Kidney tubule cell (primary cell): ENCODE data around the gene DNAH5.
A peak's percentile ranks its signal among the peaks of the same experiment; 100 is the strongest.

ENCODE experiments used
- DNase-seq: peaks from one replicate; pipeline ENCODE4 v3.0.0-alpha.2; 2018; ENCODE audit warnings: low spot score

The DNAH5 gene

DNA sequence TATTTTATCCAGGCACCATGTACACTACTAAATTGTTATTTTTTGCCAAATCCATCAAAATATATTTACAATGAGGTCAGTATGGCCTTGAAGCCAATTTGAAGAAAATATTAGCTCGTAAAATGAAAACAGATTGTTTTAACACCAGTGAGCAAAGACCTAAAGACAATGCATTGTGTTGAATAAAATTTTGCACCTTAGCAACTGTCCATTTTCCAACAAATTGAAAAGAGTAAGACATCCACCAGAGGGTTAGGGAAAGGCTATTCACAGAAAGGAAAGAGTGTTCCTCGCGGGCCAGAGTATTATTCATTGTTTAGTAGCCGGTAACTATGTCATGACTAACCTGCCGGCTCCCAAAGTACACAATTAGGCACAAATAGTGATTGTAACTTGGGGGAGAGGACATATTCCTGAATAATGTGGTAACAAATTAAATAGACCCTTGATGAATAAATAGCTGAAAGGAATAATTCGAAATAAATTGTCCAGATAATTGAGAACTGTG lies 213.3 kb downstream of the DNAH5 start:
- DNase-seq, result peak; percentile 23

DNA sequence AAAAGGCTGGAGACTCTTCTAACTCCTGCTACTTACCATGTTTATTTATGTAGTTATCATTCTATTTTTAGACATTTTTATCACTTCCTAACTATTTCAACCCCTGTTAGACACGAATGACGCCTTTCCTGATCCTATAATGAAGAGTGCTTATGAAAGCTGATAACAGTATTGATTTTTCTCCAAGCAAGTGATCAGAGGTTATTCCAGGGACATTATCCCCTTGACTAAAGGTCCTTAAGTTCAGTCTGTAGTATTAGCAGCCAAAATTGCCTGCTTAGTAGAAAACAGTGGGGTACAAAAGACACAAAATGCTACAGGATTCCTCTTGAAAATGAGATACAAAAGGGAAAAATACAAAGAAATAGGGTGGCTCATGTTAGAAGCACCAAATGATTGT lies 235.6 kb downstream of the DNAH5 start:
- DNase-seq, result no peak

DNA sequence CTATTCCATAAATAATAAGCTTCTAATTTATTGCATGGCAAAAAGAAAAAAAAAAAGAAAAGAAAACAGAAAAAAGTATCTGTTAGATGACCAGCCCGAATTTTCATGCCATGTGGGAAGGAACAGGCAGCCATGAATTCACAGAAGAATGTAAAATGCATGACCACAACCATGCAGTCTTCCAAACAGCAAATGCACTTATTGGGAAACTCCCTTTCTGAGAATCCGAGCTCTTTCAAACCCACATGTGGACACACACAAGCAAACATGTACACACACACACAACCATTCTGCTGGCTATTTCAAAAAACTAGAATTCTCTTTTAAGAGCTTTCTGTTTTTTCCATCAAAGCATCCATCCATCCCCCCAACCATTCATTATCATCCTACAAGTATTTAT lies 236.1 kb downstream of the DNAH5 start:
- DNase-seq, result no peak

DNA sequence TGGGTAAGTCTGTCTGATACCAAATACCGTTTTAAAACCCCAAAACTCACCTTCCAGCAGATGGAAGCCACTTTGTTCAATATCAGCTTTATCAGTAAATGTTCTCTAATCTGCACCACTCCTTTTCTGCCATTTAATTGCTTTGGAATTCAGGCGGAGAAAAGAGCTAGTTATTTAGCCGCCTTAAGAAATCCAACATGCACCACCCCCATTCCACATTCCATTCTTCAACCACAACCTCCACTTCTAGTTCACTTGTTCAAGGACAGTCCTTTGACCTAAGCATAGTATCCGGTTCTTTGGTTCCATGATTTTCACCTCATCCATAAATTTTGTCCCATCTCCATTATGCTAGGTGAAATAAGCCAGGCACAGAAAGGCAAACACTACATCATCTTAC lies 240.1 kb downstream of the DNAH5 start:
- DNase-seq, result peak; percentile 1

DNA sequence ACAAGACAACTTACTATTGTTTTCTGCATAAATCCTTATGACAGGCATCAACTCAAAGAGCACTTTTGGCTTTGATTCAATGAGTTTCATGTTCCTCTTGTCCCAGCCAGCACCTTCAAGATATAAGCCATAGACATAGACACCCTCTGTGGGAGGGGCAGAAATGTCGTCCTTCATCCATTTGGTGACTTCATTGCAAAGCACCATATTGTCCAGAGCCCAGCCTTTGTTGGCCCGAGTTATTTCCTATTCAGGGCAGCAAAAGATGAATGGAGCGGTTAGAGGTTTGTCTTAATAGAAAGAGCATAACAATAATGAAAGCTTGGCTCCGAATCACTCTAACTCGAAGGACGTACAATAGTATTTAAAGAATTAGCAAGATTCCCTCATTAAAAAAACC lies 243.9 kb downstream of the DNAH5 start:
- no peak for DNase-seq

DNA sequence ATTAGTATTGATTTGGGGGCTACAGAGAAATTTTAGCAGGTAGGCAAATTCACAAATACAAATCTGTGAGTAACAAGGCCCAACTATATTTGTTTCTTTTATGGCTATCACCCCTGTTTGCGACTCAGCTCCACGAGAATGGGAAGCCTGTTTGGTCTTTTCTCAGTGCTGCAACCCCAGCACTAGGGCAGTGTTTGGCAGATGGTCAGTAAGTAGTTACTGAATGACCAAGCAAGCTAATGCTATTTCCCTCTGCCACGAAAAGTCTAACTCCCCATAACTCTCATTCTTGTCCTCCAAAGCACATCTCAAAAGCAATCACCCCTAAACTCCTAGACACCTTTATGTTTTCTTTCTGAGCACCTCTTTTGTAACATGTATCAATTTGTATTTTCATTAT lies 245.6 kb downstream of the DNAH5 start:
- no peak for DNase-seq

DNA sequence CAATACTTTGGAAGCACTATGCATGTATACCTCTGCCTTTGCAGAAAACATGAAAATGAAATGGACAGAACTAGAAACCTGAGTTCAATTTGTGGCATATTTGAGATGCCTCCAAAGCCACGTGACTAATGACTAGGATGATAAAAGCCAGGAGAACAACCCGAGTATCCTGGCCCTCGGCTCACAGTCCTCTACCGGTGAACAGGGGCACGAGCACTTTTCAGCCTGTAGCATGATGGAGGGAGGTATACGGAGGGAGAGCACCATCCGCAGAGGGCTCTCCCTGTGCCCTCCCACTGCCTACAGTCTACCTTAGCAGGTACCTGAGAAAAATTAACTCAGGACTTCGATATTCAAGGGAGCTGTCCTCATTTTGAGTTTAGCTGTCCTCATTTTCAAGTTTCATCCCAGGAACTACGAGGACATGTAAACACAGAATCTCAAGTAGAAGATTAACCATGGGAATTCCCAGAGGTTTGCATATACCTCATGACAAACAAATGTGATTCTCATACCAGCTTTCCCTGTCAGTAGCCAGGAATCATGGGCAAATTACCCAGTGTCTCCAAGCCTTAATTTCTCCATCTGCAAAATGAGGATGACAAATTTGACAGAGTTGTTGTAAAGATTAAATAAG lies 249.3 kb downstream of the DNAH5 start:
- peak; percentile 78 for DNase-seq

DNA sequence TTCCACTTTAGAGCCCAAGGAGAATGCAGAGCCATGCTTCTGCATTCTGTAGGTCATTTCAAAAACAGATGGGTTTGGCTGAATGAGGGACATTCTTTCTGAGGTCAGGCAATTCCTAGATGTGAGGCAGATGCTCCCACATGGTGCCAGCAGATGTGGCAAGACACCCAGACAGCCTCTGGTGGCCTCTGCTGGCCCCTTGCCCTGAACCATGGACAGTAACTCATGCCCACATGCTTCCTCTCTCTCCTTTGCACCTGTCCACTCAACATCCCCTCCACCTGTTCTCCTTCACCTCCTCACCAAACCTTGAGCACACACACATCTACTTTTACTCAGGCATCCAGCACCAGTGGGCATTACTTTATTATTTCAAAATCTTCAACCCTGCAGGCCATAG lies 252.3 kb downstream of the DNAH5 start:
- DNase-seq, result no peak

DNA sequence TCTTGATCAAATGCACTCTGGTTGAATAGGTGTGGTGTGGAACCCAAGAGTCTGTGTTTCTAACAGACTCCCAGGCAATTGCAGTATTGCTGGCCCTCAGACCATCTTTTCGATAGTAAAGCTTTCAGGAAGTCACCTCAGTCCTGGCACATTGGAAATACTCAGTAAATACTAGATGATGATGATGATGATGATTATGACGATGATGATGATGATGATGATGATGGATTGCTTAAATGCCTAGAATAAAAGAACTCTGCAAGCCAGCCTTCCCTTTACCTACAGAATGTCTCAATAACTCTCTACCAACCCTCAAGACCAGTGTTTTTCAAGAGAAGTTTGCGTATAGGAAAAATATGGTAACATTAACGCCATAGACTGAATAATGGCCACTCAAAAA lies 268.0 kb downstream of the DNAH5 start:
- DNase-seq, result no peak

DNA sequence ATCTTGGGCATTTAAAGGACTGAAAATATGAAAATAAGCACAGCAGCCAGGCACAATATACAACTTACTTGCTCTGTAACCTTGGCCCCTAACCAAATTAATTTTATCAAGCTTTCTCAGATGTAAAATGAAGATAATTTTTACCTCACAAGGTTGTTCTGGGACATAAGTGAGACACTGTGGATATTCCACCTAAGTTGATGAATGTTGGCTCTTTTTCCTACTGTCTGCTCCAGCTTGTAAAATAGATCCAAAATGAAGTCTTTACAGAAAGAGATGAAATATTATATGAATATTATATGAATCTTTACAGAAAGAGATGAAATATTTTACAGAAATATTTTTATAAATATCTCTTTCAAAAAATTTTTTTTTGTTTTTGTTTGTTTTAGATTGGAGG lies 270.1 kb downstream of the DNAH5 start:
- no peak for DNase-seq

DNA sequence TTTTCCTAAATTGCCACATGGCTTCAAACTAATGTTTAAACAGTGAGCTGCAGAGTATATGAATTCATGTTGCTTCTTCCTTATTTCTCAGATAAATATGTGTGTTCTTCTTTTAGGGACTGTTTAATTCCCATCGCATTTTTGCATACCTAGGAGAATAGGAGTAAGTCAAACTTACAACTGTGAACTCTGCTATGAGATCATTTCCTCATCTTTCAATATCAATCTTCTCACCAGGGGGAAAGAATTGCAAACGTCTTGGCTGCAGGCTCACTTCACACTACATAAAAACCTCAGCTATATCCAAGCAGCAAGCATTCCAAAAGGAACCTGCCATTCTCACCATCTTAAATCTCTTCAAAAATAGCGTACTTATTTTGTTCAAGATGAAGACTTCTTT lies 271.0 kb downstream of the DNAH5 start:
- no peak for DNase-seq

DNA sequence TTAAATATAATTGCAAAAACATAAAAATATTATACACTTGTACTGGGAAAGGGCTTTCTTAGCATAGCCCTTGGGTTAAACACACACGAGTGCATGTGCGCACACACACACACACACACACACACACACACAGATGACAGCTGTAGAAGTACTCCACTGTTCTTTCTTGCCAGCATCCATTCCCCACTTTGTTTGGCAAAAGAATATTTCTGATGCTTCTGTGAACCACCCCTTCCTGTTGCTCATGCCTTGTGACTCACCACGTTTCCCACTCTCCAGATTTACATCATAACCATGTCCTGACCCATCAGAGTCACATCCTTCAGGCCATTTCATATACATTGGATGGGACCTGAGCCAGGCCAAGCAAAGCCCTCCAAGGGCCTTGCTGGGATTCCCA lies 280.1 kb downstream of the DNAH5 start:
- peak; percentile 67 for DNase-seq

DNA sequence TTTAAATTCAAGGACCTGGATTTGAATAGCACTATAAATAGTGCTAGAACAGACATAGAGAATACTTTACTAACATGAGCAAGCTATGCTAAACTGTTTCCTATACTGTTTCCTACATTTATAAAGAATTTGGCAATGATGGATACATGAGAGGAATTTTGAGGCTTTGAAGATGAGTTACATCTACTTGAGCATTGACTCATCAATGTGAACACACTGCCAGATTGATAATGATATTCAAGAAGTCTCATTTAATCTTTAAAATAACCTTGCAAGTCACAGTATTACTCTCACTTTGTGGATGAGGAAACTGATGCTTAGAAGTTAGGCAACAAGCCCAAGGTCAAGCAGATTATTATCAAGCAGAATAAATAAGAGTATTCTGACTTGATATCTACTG lies 281.9 kb downstream of the DNAH5 start:
- DNase-seq, result peak; percentile 9

DNA sequence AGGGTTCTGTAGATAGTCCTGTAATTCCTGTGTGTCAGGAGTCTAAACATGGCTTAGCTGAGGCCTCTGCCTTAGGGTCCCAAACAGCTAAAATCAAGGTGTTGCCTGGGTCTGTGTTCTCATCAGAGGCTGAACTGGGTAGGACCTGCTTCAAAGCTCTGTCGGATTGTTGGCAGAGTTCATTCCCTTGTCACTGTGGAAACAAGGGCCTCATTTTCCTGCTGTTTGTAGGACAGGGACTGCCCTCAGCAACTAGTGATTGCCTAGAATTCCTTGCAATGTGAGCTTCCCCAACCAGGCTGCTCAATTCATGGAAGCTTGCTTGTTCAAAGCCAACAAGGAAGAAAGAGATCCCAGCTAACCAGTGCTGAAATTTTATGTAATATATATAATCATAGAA lies 283.2 kb downstream of the DNAH5 start:
- DNase-seq, result no peak

DNA sequence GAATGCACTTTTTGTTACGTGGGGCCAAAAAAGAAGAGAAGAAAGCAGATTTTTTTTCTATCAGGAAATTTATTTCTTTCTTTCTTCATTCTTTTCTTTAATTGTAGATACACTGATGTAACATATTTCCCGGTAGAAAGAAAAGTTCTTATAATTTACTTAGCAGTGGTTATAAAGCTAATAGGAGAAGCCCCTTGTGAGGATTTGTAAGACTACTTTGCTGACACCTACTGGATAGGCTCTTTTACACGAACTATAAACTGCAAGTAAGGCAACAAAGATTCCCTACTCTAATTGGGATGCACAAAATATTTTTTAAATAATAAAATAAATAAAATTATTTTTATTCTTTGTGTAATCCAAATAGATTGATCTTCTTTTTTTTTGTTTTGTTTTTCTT lies 284.4 kb downstream of the DNAH5 start:
- DNase-seq, result peak; percentile 19

DNA sequence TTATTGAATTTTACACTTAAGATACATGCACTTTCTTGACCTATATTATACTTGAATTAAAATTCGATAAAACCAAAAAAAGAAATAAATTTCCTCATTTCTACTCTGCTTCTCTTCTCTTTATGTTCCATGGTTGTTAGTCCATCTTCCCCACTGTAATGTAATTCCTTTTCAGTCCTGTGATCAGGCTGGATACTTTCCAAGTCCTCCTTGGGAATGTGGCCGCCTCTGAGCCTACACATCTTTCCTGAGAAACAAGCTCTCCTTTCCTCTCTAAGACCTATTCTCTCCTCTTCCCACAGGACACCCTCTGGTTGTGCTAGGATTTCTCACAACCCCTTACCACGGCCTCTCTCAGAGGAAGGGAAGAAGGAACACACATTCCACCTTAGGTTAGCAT lies 285.1 kb downstream of the DNAH5 start:
- peak; percentile 12 for DNase-seq

DNA sequence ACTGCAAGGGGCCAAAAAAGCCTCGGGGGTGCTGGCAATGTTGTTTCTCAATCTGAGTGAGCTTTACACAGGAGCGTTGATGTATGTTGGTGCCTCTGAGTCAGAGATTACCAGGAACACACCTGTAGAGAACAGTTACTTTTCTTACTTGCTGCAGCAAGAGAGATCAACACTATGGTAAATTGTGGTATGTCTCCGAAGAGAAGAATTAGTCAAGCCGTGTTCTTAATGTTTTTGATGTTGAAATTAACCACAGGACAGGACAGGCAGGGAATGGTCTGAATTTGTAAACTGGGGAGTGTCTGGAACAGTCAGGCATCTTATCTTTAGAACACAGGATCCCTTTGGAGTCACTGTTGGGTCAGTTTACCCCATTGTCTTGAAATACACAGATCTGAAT lies 285.7 kb downstream of the DNAH5 start:
- DNase-seq, result no peak

DNA sequence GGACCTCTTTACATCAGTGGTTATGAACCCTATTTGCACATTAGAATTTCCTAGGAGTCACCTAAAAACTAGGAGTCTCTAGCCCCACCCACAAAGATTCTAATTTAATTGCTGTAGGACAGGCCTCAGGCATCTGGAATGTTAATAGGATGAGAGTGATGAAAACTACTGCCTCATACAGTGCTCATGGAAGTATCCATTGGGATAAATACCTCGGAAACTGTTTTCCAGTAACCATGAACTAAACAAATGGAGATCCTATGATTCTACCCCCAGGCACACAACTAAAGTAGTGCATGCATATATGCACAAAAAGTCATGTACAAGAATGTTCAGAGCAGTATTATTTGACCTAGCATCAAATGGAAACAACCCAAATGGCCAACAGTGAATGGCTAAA lies 286.3 kb downstream of the DNAH5 start:
- no peak for DNase-seq

DNA sequence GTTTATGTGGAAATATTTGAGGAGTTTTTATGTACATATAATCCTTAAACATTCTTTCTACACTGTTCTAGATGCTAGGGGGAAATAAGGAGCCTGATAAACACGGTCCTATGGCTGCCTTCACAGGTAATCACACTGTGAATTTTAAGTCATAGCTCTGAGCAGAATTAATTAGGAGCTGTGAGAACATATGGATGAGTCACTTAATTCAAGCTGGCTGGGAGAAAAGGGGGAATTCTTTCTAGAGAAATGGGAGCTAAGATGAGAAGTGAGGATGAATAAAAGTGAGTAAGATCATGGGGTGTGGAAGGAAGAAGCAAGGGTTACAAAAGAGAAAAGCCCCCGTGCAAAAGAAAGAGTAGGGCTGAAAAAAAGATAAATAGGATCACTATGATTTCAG lies 290.8 kb downstream of the DNAH5 start:
- no peak for DNase-seq

DNA sequence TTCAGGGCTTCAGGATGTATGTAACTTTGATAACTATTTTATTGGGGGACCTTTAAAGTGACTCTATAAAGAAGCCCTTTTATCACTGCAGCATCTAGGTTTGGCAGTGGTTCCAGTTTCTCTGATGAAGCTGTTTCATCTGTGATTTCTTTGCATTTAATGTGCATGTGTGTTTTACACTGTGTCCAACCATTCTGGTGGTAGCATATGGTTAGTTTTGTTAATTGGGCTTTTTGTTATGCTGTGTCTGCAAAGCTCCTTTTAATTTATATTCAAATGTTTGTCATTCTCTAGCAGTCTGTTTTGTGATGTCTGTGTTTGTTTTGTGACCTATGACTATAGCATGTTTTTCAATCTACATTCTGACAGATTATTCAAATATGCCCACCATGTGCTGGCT lies 294.8 kb downstream of the DNAH5 start:
- DNase-seq, result no peak

DNA sequence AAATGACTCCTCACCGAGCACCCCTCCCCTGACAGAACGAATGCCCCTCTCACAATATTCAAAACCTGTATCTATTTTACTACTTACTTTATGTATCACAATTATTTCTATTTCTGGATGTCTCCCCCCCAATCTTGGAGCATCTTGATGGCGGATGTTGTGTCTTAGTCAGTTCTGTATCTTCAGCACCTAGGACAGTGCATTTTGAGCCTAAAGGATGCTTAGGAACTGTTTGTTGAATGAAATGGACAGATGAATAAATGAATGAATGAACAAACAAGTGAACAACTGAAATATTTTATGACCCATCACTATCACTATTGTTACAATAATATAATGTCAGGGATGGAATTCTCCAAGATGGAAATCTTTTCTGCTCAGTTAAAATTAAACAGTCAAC lies 295.7 kb downstream of the DNAH5 start:
- no peak for DNase-seq

DNA sequence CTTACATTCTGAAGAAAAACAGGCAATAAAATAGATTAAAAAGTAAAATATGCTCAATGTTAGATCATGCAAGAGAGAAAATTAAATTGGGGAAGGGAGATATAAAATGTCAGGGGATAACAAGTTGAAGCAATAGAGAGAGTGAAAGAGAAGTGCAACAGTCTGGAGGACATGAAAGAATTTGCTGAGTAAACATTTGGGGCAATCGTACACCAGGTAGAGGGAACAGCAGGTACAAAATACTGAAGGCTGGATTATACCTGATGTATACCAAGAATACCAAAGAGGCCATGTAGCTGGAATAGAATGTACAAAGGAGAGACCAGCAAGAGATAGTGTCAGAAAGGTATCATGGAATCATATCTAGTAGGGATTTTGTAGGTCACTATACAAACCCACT lies 300.8 kb downstream of the DNAH5 start:
- no peak for DNase-seq

DNA sequence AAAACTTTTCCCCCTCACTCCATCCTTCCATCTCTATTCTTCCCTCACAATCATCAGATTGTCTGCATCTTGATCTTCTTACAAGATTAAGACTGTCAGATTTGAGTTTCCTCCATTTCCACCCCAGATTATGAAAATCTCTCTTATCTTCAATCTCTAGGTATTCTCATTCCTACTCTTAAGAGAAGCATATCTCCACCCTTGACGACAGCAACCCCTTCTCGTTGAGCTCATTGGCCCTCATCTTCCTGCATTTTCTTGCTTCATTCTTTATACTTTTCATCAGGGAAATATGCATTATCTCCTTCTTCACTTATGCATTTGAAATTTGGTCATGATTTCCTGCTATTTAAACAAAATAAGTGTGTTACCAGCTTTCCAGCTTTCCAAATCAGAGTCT lies 301.3 kb downstream of the DNAH5 start:
- no peak for DNase-seq
